ENCODE results near the gene PTTG1.
"Not testable (repeated sequence)": the region's sequence is repeated elsewhere in the genome, so short reads cannot be mapped to it uniquely, and the experiment has no call there.

PTTG1 gene

GRCh38 chr5:160427607-160428006, 6.0 kb downstream of the PTTG1 start:
- DNase-seq = no peak

GRCh38 chr5:160432196-160432595, 10.5 kb downstream of the PTTG1 start:
- no peak for DNase-seq

GRCh38 chr5:160432787-160433186, 11.1 kb downstream of the PTTG1 start:
- DNase-seq = no peak

- peak; percentile 79 for DNase-seq
Measured at GRCh38 chr5:160434022-160434531, 12.4 kb downstream of the PTTG1 start.

GRCh38 chr5:160435532-160435931, 13.9 kb downstream of the PTTG1 start:
- no peak for DNase-seq

GRCh38 chr5:160436017-160436416, 14.4 kb downstream of the PTTG1 start:
- DNase-seq = no peak

GRCh38 chr5:160436661-160437060, 15.0 kb downstream of the PTTG1 start:
- DNase-seq = not testable (repeated sequence)

GRCh38 chr5:160437271-160437670, 15.6 kb downstream of the PTTG1 start:
- no peak for DNase-seq

GRCh38 chr5:160438316-160439204, 16.9 kb downstream of the PTTG1 start:
- peak; percentile 71 for DNase-seq

- peak; percentile 86 for DNase-seq
Measured at GRCh38 chr5:160439205-160439600, 17.5 kb downstream of the PTTG1 start.

GRCh38 chr5:160441311-160441781, 19.7 kb downstream of the PTTG1 start:
- DNase-seq = no peak

GRCh38 chr5:160442824-160443431, 21.3 kb downstream of the PTTG1 start:
- no peak for DNase-seq

- no peak for DNase-seq
Measured at GRCh38 chr5:160444407-160444806, 22.8 kb downstream of the PTTG1 start.

GRCh38 chr5:160445132-160445531, 23.5 kb downstream of the PTTG1 start:
- DNase-seq = no peak

GRCh38 chr5:160445751-160446150, 24.1 kb downstream of the PTTG1 start:
- no peak for DNase-seq

- no peak for DNase-seq
Measured at GRCh38 chr5:160448886-160449285, 27.2 kb downstream of the PTTG1 start.

GRCh38 chr5:160449458-160449857, 27.8 kb downstream of the PTTG1 start:
- DNase-seq = no peak

- no peak for DNase-seq
Measured at GRCh38 chr5:160450164-160450932, 28.7 kb downstream of the PTTG1 start.

GRCh38 chr5:160451281-160451680, 29.6 kb downstream of the PTTG1 start:
- DNase-seq = no peak

GRCh38 chr5:160452036-160452435, 30.4 kb downstream of the PTTG1 start:
- DNase-seq = no peak

- no peak for DNase-seq
Measured at GRCh38 chr5:160452795-160453194, 31.1 kb downstream of the PTTG1 start.

- no peak for DNase-seq
Measured at GRCh38 chr5:160453751-160454150, 32.1 kb downstream of the PTTG1 start.

GRCh38 chr5:160455600-160455999, 33.9 kb downstream of the PTTG1 start:
- no peak for DNase-seq

All from retina (tissue), 1 donor.